Breast epithelium (tissue), 4 donors: ENCODE results near the gene UQCRH. TPM values are rescaled to one million over a fixed set of nuclear protein-coding genes. Genes with fewer than 3 reads are reported as not detected.

Experiments
- DNase-seq, 2 donors: peaks; one replicate each; pipeline ENCODE4 v3.0.0-alpha.2; 2019; ENCODE audit warnings: low spot score in 2 of 2
- H3K27ac ChIP-seq, 2 donors: fragments of 200-600 bp; sonication (generic) in 1 of 2; one replicate each; pipeline ENCODE4 v1.5.1; 2016 to 2019; ENCODE audit warnings: mild to moderate bottlenecking in 1 of 2
- H3K27me3 ChIP-seq, 2 donors: fragments of 200-600 bp; sonication (generic) in 1 of 2; one replicate each; pipeline versions ENCODE4 v1.5.1 to v1.6.0; 2017 to 2019; ENCODE audit warnings: control low read depth in 1 of 2, mild to moderate bottlenecking in 1 of 2
- H3K36me3 ChIP-seq: fragments of 200-600 bp; one replicate; pipeline ENCODE4 v1.5.1; 2019
- H3K4me1 ChIP-seq, 2 donors: fragments of 200-600 bp; sonication (generic); one replicate each; pipeline ENCODE4 v1.5.1; 2016 to 2019; ENCODE audit warnings: control low read depth in 1 of 2
- H3K4me3 ChIP-seq, 3 donors: fragments of 200-600 bp; sonication (generic); 1 replicate in 2 of 3; 2 replicates in 1 of 3; pipeline ENCODE4 v1.5.1; 2016 to 2019; ENCODE audit warnings: mild to moderate bottlenecking in 3 of 3, moderate library complexity in 2 of 3
- H3K9me3 ChIP-seq, 2 donors: fragments of 200-600 bp; sonication (generic) in 1 of 2; one replicate each; pipeline ENCODE4 v1.5.1; 2016 to 2019; ENCODE audit warnings: control low read depth in 1 of 2
- POLR2A ChIP-seq: fragments of 450-650 bp; IDR thresholded peaks from one replicate; pipeline ENCODE4 v1.6.1; 2016; ENCODE audit warnings: antibody characterized with exemption, mild to moderate bottlenecking, moderate library complexity
- POLR2AphosphoS5 ChIP-seq, 3 donors: sonication (generic); formaldehyde crosslinking; IDR thresholded peaks; one replicate each; pipeline ENCODE4 v1.6.1; 2017; ENCODE audit warnings: antibody characterized with exemption in 3 of 3
- intact Hi-C: fragments of 100-400 bp; cut with DNase I; formaldehyde crosslinking; loops from one replicate; pipeline ENCODE4 v1.15.1; 2023; ENCODE audit warnings: low total_unique reads
- total RNA-seq, 3 donors: library from RNA; depleted of rRNA; stranded (reverse); fragments of >200 nt; gene quantifications; one replicate each; pipeline ENCODE4 v1.1.0, GENCODE V29; 2016
- TF ChIP-seq, protein P1 (sequence below), 3 donors: fragments of 450-650 bp; IDR thresholded peaks; one replicate each; pipeline ENCODE4 v1.5.1; 2016 to 2017; ENCODE audit warnings: antibody characterized with exemption in 3 of 3, mild to moderate bottlenecking in 3 of 3, moderate library complexity in 3 of 3

UQCRH gene
- 100 to 1,000 TPM; 300 to 334 (median 301) TPM for total RNA-seq

DNA sequence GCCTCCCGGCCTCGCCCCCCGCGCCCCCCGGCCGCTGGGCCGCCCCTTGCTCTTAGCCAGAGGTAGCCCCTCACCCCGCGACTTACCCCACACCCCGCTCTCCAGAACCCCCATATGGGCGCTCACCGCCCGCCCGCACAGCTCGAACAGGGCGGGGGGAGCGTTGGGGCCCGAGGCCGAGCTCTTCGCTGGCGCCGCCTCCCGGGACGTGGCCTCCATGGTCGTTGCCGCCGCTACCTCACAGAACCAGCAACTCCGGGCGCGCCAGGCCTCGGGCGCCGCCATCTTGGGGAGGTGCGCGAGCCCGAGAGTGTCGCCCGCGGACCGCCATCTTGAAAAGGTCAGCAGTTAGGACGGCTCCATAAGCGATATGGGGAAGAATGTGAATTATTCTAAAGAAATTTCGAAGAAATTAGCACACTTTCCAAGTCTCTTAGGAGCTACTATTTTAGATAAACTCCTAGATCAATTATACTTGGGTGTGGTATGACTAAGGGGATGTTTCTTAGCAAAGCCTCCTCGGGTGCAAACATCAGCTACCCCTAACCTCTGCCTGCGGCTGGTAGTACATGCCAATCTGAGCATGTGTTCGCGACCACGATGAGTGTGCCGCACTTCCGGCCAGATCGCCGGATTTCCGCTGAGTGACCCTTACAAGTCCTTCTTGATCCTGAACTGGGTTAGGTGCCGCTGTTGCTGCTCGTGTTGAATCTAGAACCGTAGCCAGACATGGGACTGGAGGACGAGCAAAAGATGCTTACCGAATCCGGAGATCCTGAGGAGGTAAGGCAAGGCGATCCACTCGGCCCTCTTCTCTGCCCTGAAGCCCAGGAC, at the start of gene UQCRH, which contains the start of gene LRRC41:
TSS of gene UQCRH (plus strand) at position 661 of the 834 bp plus-strand sequence. CDS start at position 730, 69 bp downstream.
TSS of gene LRRC41 (minus strand) at position 579 of the 834 bp plus-strand sequence. CDS start at position 285, 294 bp downstream.
- Histone ChIP-seq H3K4me1 (peaks cover 8 to 22% of the 10 kb centered on the region in 2 donors), H3K4me3 (peak within 1 kb of the TSS; percentile 68 to 97 (median 86)), H3K36me3 (no peaks in the 10 kb centered on the region), H3K9me3 (no peaks in the 10 kb centered on the region), H3K27me3 (no peaks in the 10 kb centered on the region), H3K27ac (peak within 1 kb of the TSS; percentile 96 to 98)
- peak; percentile 95 to 96 for DNase-seq
- peak; percentile 98 to 99 (median 98) for TF ChIP-seq POLR2AphosphoS5 (IDR thresholded peaks at IDR 0.05)
- TF ChIP-seq POLR2A, result peak; percentile 86
- TF ChIP-seq, protein P1, sequence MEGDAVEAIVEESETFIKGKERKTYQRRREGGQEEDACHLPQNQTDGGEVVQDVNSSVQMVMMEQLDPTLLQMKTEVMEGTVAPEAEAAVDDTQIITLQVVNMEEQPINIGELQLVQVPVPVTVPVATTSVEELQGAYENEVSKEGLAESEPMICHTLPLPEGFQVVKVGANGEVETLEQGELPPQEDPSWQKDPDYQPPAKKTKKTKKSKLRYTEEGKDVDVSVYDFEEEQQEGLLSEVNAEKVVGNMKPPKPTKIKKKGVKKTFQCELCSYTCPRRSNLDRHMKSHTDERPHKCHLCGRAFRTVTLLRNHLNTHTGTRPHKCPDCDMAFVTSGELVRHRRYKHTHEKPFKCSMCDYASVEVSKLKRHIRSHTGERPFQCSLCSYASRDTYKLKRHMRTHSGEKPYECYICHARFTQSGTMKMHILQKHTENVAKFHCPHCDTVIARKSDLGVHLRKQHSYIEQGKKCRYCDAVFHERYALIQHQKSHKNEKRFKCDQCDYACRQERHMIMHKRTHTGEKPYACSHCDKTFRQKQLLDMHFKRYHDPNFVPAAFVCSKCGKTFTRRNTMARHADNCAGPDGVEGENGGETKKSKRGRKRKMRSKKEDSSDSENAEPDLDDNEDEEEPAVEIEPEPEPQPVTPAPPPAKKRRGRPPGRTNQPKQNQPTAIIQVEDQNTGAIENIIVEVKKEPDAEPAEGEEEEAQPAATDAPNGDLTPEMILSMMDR (IDR thresholded peaks at IDR 0.05), result no peak
- intact Hi-C loops, result no loop called here

DNA sequence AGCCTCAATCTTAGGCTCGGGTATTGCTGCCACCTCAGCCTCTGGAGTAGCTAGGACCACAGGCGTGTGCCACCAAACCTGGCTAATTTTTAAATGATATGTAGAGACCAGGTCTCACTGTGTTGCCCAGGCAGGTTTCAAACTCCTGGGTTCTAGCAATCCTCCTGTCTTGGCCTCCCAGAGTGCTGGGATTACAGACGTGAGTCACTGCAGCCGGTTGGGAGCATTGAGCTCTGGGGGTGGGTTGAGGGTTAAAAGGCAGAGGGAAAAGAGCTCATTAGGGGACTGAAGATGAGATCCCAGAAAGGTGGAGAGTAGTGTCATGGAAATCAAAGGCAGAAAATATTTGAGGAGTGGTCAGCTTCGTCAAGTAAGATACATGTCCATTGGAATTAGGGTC, 48.8 kb upstream of the UQCRH start:
- H3K4me3 ChIP-seq, result no peak overlapping the region
- intact Hi-C loops, result loop anchor here (5.0 kb wide), 1 partner anchor 1242 kb away; the partner anchor contains the start of genes HECTD3 and UROD
- no peak overlapping the region for H3K27ac ChIP-seq
- no peaks in the 10 kb centered on the region for H3K9me3 ChIP-seq
- no peaks in the 10 kb centered on the region for H3K4me1 ChIP-seq
- no peak for DNase-seq
- no peaks in the 10 kb centered on the region for H3K27me3 ChIP-seq
- H3K36me3 ChIP-seq, result no peaks in the 10 kb centered on the region
- no peak for TF ChIP-seq POLR2A
- no peak for TF ChIP-seq POLR2AphosphoS5 (IDR thresholded peaks at IDR 0.05)
- TF ChIP-seq, protein P1 (IDR thresholded peaks at IDR 0.05), result no peak

DNA sequence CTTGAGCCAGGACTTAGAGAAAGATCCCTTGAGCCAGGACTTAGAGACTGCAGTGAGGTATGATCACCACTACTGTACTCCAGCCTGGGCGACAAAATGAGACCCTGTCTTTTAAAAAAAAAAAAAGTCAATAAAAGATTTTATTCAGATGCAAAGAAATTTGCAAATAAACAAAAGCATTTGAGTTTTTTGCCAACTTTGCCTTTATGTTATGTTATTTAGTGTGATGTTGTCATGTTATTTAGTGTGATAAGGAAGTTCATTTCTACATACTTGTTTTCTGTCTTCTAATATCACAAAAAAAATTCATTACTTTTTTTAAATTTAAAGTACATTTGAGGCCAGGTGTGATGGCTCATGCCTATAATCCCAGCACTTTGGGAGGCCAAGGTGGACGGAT, 47.0 kb upstream of the UQCRH start:
- intact Hi-C loops, result no loop called here
- no peak overlapping the region for H3K27ac ChIP-seq
- no peak for TF ChIP-seq POLR2AphosphoS5 (IDR thresholded peaks at IDR 0.05)
- no peak for TF ChIP-seq POLR2A
- TF ChIP-seq, protein P1 (IDR thresholded peaks at IDR 0.05), result no peak
- no peaks in the 10 kb centered on the region for H3K27me3 ChIP-seq
- DNase-seq, result no peak
- no peaks in the 10 kb centered on the region for H3K4me1 ChIP-seq
- no peaks in the 10 kb centered on the region for H3K9me3 ChIP-seq
- H3K36me3 ChIP-seq, result no peaks in the 10 kb centered on the region
- H3K4me3 ChIP-seq, result no peak overlapping the region

DNA sequence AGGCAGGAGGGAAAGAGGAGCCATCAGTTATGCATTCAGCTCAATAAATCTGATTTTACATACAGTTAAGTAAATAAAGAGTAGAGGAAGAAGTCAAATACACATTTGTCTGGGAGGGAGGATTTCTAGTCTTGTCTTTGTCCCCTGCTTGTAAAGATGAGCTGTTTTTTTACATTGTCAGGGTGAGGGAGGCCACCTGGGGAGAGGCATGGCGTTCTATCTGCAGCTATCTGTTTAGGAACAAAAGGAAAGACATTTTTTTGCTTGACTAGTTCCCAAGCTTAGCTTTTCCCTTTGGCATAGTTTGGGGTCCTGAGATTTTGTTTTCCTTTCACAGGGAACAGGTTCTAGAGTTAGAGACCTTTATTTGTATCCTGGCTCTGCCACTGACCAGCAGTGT, 41.0 kb upstream of the UQCRH start:
- no peaks in the 10 kb centered on the region for H3K9me3 ChIP-seq
- no peak for DNase-seq
- H3K27ac ChIP-seq, result no peak overlapping the region
- no peaks in the 10 kb centered on the region for H3K36me3 ChIP-seq
- H3K4me1 ChIP-seq, result no peaks in the 10 kb centered on the region
- intact Hi-C loops, result no loop called here
- no peaks in the 10 kb centered on the region for H3K27me3 ChIP-seq
- TF ChIP-seq POLR2AphosphoS5 (IDR thresholded peaks at IDR 0.05) (no peak), POLR2A (no peak)
- TF ChIP-seq, protein P1 (IDR thresholded peaks at IDR 0.05), result no peak
- no peak overlapping the region for H3K4me3 ChIP-seq

DNA sequence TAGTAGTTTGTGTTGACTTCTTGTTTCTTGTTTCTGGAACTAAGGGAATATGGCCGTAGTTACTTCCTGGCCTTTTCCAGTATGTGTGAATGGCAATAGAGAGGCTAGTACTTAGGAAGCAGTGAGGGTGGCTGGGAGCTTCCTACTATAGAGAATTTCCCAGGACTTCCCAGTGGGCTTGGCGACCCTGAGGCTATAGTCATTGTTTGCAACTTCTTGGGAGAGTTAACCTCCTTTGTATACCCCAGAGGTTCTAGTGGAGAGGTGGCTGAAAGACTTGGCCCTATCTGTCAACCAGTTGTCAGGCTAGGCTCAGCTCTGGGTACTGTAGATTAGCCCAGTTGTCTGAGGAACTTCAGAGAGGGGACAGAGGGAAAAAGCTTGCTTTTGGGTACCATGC, 40.4 kb upstream of the UQCRH start:
- H3K27me3 ChIP-seq, result no peaks in the 10 kb centered on the region
- no peak overlapping the region for H3K4me3 ChIP-seq
- no peaks in the 10 kb centered on the region for H3K9me3 ChIP-seq
- H3K27ac ChIP-seq, result no peak overlapping the region
- no peak for TF ChIP-seq POLR2AphosphoS5 (IDR thresholded peaks at IDR 0.05)
- TF ChIP-seq, protein P1 (IDR thresholded peaks at IDR 0.05), result no peak
- no peak for TF ChIP-seq POLR2A
- H3K36me3 ChIP-seq, result no peaks in the 10 kb centered on the region
- intact Hi-C loops, result no loop called here
- H3K4me1 ChIP-seq, result no peaks in the 10 kb centered on the region
- DNase-seq, result no peak
